Stimulated activated CD4-positive, alpha-beta T cell treated with anti-CD3 and anti-CD28 coated beads, Interleukin-1b, Interleukin-23, amount 100 ng/mL, for 48 hours (primary cell): ENCODE measurements around the gene ATP2C2.
"Not testable (repeated sequence)": the region's sequence is repeated elsewhere in the genome, so short reads cannot be mapped to it uniquely, and the experiment has no call there.

Source experiments
- DNase-seq: peaks from one replicate; pipeline ENCODE4 v3.0.0-alpha.2; 2020

Gene ATP2C2

DNA sequence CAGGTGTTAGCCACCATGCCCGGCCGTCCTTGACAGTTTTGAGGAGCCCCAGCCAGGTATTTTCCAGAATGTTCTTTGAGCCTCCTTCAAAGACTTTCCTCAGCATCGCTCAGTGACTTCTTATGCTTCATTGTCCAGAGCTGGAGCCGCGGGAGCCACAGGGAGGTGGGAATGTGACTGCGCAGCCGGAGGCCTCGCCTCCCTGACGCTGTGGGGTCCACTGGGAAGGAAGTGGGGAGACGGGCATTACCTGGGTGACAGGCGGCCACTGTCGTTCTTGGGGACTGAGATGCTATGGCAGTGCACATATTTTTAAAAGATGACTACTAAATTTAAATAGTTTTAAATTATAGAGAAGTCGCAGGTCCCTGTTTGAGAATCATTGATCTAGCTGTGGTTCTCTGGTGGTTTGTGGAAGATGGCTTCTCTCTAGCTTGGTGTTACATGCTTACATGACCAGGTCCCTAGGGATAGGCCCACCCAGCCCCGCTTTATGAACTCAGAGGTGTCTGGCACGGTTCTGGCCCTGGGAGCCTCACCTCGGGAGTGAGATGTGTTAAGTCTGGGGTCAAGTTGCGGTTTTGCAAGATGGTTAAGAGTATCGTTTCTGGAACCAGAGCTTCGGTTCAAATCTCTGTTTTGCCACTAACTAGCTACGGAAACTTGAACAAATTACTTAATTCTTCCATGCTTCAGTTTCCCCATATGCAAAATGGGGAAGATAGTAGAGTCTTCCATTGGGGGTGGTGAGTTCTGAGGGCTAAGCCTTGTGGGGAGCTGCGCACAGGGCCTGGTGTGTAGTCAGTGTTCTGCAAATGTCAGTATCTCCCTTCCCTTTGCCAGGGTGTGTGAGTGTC is 53.0 kb downstream of the ATP2C2 start:
- DNase-seq, result no peak

DNA sequence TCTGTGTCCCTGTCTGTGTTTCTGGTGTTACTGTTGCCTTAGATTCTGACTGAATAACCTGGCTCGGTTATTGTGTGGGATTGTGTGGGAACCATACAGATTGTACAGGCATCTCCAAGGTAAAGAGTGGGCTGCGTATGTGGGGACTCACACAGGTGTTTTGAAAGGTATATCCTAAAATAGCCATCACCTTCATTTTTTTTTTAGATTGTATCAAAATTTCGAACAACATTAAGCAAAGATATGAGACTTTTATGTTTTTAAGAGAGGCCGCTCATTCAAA is 53.5 kb downstream of the ATP2C2 start:
- no peak for DNase-seq

DNA sequence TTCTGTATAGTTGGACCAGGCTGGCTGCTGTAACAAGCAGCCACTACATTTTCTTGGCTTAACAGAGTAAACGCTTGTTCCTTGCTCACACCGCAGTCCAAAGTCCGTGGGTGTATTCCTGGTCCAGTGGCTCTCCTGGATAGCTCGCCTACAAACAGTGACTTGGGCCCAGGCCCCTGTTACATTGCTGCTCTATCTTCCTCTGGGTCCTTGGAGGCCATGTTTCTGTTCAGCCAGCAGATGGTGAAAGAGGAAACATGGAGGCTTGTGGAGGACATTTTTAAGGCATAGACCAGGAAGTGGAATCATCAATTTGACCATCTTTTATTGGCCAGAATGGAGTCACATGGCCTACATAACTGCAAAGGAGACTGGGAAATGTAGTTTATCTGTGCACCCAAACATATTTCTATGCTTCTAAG is 55.1 kb downstream of the ATP2C2 start:
- DNase-seq, result no peak

DNA sequence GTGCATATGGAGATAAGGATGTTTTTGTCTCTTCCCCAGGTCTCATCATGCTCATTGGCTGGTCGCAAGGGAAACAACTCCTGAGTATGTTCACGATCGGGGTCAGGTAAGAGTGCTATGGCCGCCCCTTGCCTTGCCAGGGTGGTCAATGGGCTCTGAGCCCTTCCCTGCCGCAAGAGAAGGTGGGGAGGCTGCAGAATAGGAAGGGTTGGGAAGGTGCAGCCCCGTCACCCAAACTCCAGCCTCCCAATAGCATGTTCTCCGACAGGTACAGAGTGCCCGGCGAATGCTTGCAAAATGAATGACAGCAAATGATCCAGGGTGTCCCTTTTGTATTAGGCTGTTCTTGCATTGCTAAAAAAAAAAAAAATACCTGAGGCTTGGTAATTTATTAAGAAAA is 57.4 kb downstream of the ATP2C2 start:
- no peak for DNase-seq

DNA sequence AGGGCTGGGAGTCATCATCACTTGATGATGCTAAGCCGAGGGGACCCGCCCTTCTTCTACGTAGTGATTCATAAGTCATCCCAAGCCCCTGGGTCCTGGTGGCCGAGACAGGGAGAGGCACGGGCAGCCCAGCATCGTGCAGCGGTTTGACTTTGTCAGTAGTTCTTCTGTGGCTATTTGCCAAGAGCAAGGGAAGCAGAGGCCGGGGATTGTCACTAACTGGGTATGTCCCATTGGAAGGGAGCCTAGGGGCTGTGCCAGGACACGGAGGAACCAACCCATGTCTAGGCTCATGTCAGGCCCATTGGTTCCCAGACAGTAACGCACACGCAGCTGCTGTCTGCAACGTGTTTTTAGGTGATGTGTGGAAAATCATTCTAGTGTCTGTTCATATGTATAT is 58.5 kb downstream of the ATP2C2 start:
- DNase-seq, result no peak

DNA sequence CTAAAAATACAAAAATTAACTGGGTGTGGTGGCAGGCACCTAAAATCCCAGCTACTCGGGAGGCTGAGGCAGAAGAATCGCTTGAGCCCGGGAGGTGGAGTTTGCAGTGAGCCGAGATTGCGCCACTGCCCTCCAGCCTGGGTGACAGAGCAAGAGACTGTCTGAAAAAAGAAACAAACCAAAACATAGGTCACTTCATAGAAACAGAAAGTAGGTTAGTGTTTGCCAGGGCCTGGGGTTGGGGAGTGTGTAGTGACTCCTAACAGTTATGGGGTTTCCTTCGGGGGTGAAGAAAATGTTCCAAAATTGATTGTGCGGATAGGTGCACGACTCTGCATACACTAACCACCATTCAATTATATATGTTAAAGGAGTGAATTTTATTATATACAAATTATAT is 59.2 kb downstream of the ATP2C2 start:
- DNase-seq, result no peak

DNA sequence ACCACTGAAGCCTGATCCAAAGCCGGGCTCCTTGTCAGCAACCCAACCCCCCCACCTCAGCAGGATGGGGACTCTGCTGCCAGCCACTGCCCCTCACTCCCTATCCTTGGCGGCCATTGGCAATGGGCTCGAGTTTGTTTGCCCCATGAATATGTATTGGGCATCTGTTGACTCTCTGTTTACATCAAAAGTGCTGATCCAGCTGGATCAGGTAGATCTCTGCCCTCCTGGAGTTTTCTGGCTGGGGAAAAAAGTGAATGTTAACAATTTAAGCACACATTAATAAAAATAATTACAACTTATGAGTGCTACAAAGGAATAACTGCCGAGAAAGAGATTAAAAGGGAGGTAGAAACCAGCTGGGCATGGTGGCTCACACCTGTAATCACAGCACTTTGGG is 62.5 kb downstream of the ATP2C2 start:
- no peak for DNase-seq

DNA sequence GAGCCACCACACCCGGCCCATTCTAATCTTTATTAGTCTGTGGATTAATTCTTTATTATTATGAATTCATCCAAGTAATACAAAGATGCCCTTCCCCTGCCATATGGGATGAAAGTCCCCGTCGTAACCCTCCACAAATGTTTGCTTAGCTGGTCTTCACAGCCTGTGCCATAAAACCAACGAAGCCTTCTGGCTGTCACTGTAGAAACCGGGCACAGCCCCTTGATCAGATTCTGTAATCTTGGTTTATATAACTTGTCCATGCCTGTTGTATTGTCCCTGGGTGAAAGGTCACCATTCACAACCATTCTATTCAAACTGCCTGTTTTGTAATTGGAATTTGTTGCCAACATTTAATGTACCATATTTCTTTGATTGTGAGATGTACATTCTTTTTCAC is 66.5 kb downstream of the ATP2C2 start:
- DNase-seq, result no peak

DNA sequence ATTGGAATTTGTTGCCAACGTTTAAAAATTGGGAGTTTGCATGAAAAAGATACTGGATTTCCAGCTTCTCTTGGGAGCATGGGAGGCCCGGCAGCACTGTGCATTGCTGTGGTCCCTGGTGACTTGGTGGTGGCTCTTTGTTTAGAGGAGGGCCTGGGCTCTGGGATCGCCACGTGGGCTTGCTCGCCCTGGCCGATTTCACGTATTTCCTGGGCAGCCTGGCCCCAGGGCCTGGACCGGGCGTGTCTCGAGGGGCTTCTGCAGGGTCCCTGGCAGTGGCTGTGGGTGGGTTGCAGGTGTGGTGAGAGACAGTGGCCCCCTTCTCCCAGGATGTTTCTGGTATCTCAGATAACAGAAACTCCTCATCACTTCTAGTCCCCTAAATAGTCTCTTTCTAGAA is 67.9 kb downstream of the ATP2C2 start:
- DNase-seq, result no peak

DNA sequence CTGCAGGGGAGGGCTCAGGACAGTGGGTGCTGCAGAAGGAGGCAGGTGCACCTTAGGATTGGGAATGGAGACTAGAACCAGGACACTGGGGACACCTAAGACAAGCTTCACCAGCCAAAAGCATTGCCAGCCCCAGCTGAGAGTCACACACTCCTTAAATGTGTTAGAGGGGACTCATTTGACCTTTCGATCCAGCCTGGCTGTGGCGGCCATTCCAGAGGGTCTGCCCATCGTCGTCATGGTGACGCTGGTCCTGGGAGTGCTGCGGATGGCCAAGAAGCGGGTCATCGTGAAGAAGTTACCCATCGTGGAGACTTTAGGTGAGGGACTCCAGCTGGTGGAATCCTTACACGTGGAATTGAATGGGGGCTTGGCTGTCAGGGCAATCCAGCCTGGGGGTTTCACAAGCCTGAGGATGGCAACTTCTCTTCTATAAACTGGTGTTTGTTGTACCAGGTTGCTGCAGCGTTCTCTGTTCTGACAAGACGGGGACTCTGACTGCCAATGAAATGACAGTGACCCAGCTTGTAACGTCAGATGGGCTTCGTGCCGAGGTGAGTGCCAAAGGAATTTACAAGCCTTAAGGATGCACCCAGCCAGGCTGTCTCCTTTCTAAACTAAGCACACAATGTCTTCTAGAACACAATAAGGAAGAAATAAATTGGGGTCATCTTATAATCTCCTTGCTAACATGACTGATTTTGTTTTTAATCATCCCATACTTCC is 70.8 kb downstream of the ATP2C2 start:
- no peak for DNase-seq

DNA sequence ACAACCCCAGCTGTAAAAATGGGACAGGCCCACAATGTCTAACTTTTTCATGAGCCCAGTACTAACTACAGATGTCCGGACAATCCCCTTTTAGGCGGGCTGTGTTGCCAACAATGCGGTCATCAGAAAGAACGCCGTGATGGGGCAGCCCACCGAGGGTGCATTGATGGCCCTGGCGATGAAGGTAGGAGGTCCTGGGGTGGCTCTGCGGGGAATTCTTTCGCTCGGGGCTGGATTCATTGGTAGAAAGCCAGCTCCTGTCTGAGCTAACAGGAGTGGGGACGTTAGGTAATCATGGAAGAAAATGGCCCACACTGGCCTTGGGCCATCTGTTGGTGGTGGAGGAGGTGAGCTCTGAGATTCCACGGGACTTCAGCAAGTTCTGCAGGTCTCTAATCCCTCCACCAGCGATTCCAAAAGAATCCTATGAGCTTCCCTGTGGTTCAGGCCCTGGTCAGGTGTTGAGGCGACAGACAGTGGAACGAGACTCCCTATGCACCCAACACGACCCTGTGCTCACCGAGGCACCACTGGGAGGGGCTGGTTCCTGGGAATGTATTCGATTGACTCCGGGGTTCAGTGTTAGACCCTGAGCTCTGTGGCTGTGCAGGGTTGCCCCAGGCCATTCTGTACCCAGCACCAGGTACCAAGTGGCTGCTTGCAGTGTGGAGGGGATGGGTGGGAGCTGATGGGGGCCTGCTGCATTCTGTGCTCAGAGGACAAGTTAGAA is 74.2 kb downstream of the ATP2C2 start:
- no peak for DNase-seq

DNA sequence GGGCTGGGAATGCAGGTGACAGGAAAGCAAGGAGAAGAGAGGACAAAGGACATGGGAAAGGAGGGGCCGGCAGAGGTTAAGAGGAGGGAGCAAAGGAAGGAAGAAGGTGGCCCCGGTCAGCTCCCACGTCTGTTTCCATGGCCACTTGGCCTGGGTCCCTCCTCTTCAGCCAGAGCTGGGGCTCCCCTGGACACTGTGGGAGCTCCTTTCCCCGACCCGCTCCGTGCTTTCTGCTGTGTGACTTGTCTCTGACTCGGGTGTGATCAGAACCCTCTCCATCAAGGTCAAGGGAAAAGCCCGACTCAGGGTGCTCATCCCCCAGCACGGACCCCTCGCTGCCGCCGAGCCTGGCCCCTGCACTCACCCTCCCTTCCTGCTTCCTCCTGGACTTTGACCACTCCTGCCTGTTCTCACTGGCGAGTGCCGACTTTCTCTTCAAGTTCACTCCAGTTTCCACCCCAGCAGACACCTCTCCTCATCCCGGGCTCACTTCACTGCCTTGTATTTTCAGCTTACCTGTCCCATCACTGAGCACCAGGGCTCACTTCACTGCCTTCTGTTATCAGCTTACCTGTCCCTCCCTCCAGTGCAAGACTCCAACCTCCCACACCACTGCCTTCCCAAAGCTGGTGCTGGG is 74.9 kb downstream of the ATP2C2 start:
- no peak for DNase-seq

DNA sequence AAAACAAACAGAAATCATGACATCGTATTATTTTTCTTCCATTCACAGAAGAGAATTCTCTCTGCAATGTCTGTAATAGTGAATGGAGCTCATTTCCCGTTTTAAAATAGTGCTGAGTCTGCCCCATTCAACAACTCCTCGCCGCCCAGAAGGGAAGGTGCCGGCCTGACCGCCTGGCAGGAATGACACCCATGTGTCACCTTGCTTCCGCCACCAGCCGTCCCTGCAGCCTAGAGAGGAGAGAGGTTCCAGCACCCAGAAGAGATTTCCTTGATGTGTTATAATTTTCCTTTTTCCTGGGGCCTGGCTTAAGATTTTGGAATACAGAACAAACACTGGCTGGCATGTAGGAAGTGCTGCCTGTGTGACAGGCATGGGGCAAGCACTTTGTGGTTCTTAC is 76.1 kb downstream of the ATP2C2 start:
- DNase-seq, result no peak

DNA sequence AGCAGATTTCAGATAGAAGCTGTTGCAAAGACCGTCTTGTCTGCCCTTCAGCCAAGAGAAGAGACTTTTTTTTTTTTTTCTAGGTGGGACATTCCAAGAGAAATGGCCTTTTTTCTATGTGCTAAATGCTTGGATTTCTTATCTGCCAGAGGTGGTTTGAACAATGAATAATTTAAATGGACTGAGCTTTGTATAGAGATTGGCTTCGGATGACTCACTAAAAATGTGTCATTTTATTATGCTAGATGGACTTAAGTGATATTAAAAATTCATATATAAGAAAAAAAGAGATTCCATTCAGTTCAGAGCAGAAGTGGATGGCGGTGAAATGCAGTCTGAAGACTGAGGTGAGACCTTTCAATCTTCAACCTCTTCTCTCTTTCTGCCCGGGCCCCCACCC is 77.7 kb downstream of the ATP2C2 start:
- no peak for DNase-seq

DNA sequence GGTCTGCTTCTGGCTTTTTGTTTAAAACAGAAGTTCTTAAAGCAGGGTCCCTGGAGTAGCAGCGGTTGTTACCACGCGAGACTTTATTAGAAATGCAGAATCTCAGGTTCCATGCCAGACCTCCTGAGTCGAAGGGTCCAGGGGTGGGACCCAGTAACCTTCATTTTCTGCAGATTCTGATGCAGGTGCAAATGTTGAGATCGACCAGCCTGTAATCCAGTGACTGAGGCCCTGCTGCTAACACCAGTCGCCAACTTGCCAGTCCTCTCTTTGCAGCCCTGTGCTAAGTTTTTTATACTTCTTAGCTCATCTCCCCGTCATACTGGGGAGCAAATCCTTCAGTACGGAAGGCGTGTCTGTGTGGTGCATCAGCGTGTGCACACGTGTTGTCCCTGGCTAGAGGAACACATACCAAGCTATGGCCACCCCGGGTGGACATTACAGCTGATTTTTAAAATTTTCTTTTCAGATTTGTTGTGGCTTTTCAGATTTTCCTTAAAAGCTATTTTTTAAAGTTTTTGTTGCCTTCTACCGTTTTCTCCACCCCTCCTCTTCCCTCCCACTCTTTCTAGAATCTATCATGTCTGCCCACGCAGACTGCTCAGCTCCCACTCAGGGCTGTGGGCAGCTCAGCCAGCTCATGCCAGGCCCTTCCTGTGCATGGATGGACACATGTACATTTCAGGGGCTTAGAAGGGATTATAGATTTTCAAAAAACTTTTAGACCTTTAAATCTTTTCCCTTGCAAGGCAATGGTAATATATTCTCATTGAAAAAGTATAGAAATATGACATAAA is 78.5 kb downstream of the ATP2C2 start:
- no peak for DNase-seq

DNA sequence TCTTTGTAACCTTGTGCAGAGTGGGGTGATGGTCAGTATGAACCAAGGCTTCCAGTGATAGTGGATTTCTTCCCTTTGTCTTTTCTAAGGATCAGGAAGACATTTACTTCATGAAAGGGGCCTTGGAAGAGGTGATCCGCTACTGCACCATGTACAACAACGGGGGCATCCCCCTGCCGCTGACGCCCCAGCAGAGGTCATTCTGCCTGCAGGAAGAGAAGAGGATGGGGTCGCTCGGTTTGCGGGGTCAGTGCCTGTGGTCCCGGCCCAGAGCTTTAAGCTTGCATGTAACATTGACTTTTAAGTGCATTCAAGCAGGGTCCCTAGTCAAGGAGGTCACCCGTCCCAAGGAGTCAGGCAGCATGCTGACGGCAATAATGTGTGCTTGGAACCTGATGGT is 80.1 kb downstream of the ATP2C2 start:
- DNase-seq, result no peak

DNA sequence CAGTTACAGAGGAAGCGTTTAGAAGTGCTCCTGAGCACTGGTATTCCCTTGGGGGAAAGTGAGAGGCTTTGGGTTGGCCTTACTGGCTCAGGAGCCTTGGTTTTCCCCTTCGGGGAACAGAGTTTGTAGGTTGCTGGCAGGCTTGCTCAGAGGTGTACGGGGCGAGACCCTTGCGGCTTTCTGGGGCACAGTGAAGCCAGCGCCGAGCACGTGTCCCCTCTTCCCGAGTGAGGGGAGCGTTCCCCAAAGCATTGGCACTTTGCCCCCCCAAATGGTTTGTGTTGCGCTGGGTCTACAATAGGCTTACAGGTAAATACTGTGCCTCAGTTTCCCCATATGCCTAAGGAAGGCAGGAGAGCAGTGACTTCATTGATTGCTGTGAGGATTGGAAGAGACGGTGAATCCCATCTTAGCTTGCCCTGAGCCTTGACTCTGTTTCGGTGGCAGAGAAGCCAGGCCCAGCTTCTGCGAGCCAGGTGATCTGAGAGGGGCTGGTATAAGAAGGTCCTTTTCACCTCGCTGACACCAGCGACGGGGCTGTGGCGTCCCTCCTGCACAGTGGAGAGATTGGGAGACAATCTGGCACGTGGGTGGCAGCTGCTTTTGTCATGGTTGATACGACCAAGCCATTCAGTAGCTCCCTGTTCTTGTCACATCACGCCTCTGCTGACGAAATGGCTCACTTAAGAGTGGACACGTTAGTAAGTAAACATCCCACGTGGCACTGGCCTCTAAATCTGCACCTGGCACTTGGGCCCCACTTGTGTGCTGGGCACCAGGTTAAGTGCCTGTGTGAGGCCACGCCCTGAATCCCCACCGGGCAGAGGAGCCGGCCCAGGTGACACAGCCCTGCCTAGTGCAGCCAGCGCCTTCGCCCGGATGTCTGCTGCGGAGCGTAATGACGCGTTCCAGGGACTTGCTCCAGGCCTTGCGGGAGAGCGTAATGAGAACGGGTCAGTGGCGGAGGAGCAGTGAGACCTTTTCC is 81.1 kb downstream of the ATP2C2 start:
- DNase-seq, result no peak

DNA sequence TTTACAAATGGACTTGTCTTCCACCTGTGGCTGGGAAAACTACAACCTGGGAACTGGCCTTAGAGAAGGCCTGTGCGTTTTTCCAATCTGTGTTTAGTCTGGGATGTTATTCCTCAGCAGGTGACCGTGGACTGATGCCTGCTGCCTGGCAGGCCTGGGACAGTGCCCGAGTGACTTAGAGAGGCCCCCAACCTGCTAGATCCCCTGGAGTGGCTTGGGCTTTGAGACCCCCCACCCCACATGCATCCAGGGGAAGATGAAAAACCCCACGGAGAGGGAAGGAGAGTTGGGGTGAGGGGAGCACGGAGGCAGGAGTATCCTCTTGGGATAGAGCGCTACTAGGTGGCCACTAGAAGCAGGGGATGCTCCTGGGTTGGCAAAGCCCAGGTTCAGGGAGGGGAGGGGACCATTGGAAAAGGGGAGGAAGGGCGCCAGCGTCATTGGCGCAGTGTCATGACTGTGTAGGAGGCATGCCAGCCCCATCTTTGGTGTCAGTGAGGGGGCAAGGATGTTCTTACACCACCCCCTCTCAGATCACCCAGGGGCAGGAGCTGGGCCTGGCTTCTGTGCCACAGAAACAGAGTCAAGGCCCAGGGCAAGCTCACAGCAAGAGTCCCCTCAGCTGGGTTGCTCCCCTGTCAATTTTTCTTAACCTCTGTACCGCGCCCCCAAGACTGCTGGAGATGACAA is 82.0 kb downstream of the ATP2C2 start:
- DNase-seq, result no peak

DNA sequence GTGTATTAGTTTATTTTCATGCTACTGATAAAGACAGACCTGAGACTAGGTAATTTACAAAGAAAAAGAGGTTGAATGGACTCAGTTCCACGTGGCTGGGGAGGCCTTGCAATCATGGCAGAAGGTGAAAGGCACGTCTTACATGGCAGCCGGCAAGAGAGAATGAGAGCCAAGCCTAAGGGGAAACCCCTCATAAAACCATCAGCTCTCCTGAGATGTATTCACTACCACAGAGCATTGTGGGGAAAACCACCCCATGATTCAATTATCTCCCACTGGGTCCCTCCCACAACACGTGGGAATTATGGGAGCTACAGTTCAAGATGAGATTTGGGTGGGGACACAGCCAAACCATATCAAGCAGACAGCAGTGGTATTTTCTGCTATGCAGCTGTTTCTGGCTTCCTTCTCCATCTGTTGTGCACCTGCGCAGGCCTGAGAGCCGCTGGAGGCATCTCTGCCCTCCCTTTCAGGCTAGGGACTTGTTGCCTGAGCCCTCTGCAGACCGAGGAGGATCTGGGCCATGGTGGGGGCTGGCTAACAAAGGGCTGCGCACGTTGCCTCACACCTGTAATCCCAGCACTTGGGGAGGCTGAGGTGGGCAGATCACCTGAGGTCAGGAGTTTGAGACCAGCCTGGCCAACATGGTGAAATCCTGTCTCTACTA is 82.8 kb downstream of the ATP2C2 start:
- DNase-seq, result not testable (repeated sequence)

DNA sequence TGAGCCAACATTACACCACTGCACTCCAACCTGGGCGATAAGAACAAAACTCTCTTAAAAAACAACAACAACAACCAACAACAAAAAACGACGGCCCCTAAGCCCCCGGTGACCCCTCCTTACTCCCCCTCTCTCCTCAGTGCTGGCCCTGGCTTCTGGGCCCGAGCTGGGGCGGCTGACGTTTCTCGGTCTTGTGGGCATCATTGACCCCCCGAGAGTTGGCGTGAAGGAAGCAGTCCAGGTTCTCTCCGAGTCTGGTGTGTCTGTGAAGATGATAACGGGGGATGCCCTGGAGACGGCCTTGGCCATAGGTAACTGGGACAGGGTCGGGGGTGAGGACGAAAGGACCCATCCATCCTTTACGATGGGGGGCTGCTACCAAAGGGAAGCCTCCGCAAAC is 83.4 kb downstream of the ATP2C2 start:
- DNase-seq, result no peak
